Spleen (tissue), 11 donors: ENCODE data around the gene UBASH3B. TPM values are rescaled to one million over a fixed set of nuclear protein-coding genes. Genes with fewer than 3 reads are reported as not detected.

Experiments used
- DNase-seq: peaks from one replicate; pipeline ENCODE4 v3.0.0-alpha.2; 2020
- H3K27ac ChIP-seq, 8 donors: fragments of 200-600 bp; sonication (generic) in 7 of 8; 1 replicate in 4 of 8; 2 replicates in 4 of 8; pipeline versions ENCODE4 v1.5.0 to v1.8.0; 2016 to 2021; ENCODE audit warnings: inconsistent platforms in 4 of 8, mild to moderate bottlenecking in 4 of 8, moderate library complexity in 1 of 8
- H3K27me3 ChIP-seq, 7 donors: fragments of 200-600 bp; sonication (generic) in 6 of 7; replicated peaks in 1 of 7; 1 replicate in 4 of 7; 2 replicates in 3 of 7; pipeline versions ENCODE4 v1.5.0 to v1.8.0; 2016 to 2021; ENCODE audit warnings: inconsistent platforms in 3 of 7, mild to moderate bottlenecking in 1 of 7
- H3K36me3 ChIP-seq, 6 donors: fragments of 200-600 bp; sonication (generic) in 5 of 6; 1 replicate in 4 of 6; 2 replicates in 2 of 6; pipeline versions ENCODE4 v1.5.0 to v1.8.0; 2016 to 2021; ENCODE audit warnings: inconsistent platforms in 2 of 6
- H3K4me1 ChIP-seq, 6 donors: fragments of 200-600 bp; sonication (generic) in 5 of 6; 1 replicate in 3 of 6; 2 replicates in 3 of 6; pipeline versions ENCODE4 v1.5.0 to v1.8.0; 2016 to 2021; ENCODE audit warnings: inconsistent platforms in 3 of 6
- H3K4me3 ChIP-seq, 8 donors: fragments of 200-600 bp; sonication (generic) in 7 of 8; 1 replicate in 4 of 8; 2 replicates in 4 of 8; pipeline versions ENCODE4 v1.5.0 to v1.8.0; 2016 to 2021; ENCODE audit warnings: inconsistent platforms in 4 of 8, mild to moderate bottlenecking in 4 of 8, moderate library complexity in 2 of 8
- H3K9me3 ChIP-seq, 8 donors: fragments of 200-600 bp; sonication (generic) in 7 of 8; 1 replicate in 4 of 8; 2 replicates in 4 of 8; pipeline versions ENCODE4 v1.5.0 to v1.8.0; 2016 to 2021; ENCODE audit warnings: inconsistent platforms in 4 of 8
- POLR2A ChIP-seq, 3 donors: fragments of 450-650 bp; IDR thresholded peaks; one replicate each; pipeline ENCODE4 v1.5.1; 2017; ENCODE audit warnings: antibody characterized with exemption in 3 of 3, mild to moderate bottlenecking in 1 of 3
- POLR2AphosphoS5 ChIP-seq, 3 donors: sonication (generic); formaldehyde crosslinking; IDR thresholded peaks; one replicate each; pipeline ENCODE4 v1.5.1; 2017; ENCODE audit warnings: antibody characterized with exemption in 3 of 3
- WGBS, 5 donors: extraction: QIAGEN DNeasy Blood & Tissue Kit in 3 of 5; methylation state at CpG; one replicate each; pipeline versions ENCODE4 v1.1.5 to v1.1.7; 2013 to 2018; 5-methylcytosine and 5-hydroxymethylcytosine counted together
- intact Hi-C: fragments of 100-400 bp; cut with DNase I; formaldehyde crosslinking; loops from one replicate; pipeline ENCODE4 v1.15.0; 2023; ENCODE audit warnings: low total_unique reads
- polyA plus RNA-seq, 3 donors: library from polyadenylated mRNA; stranded (reverse); fragments of 200-250 nt; gene quantifications; one replicate each; pipeline ENCODE4 v1.2.1, GENCODE V29; 2013
- total RNA-seq, 7 donors: library from RNA; depleted of rRNA in 3 of 7; stranded (reverse); fragments of >200 nt in 3 of 7; fragmentation: NEBNext Ultra II Directional in 4 of 7; extraction: Animal tissue kit (Norgen Biotek cat#: 25700) in 4 of 7; gene quantifications; one replicate each; pipeline versions ENCODE4 v1.1.0 to v1.2.1, GENCODE V29; 2016 to 2021
- TF ChIP-seq, protein P1 (sequence below), 11 experiments: fragments of 200-600 bp in 7 of 11; fragments of 450-650 bp in 4 of 11; sonication (generic) in 4 of 11; IDR thresholded peaks in 8 of 11; conservative IDR thresholded peaks in 3 of 11; 1 replicate in 7 of 11; 2 replicates in 4 of 11; pipeline versions ENCODE4 v1.4.0 to v1.8.0; 2016 to 2021; ENCODE audit warnings: antibody characterized with exemption in 11 of 11, inconsistent platforms in 4 of 11, mild to moderate bottlenecking in 1 of 11
- donor health status: healthy with polysubstance abuse.
- donor health status: DM: no; HTN: no; CAD: no; lungs with moderate emphysema.
- donor health status: DM: no; HTN: no; CAD: no.
- donor health status: Bipolar disorder and iron deficiency.
- donor health status: healthy.
- donor health status: DM: no; HTN: no; CAD: no.
- donor health status: DM: yes; HTN: yes; CAD: no.

UBASH3B gene
- total and polyA plus RNA-seq, 10 donors: 4.4 to 190 (median 77.9) TPM

DNA sequence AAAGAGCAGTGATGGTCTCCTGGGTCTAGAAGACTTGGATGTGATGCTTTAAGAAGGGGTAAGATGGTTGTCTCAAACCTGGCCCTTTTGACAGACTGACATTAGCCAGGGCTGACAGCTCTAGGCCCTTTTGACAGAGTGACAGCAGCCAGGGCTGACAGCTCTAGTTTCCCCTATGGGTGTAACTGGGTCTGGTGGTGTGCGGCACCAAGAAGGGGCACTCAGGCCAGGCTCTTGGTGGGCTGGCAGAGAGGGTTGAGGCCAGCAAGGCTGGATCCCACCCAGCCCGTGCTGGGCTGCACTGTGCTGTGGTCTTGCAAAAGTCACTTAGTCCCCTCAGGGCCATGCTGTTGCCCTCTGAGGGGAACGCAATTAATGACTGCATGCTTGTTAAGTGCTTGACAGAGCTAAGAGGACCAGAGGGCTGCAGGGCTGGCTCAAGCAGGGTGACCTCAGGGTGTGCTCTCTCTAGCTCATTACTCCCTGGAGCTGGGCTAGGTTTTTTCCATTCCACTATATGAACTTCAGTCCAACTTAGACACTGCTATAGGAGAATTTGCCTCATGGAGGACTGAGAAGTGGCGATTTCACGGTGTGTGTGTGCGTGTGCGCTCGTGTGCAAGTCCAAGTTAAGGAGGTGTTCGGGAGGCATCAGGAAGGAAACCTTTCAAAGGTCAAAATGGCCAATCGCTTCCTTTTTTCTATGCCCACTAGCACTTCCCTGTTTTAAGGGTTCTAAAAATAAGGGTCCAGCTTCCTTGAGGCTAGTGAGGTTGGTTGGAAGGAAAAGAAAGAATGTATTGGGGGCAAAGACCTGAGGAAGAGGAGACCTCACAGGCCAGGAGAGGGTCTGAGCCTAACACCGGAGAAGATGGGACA is 4.4 kb downstream of the UBASH3B start:
- TF ChIP-seq POLR2AphosphoS5 (IDR thresholded peaks at IDR 0.05) (peak in 1 of 3 donors; percentile 25), POLR2A (IDR thresholded peaks at IDR 0.05) (no peak)
- TF ChIP-seq, protein P1, sequence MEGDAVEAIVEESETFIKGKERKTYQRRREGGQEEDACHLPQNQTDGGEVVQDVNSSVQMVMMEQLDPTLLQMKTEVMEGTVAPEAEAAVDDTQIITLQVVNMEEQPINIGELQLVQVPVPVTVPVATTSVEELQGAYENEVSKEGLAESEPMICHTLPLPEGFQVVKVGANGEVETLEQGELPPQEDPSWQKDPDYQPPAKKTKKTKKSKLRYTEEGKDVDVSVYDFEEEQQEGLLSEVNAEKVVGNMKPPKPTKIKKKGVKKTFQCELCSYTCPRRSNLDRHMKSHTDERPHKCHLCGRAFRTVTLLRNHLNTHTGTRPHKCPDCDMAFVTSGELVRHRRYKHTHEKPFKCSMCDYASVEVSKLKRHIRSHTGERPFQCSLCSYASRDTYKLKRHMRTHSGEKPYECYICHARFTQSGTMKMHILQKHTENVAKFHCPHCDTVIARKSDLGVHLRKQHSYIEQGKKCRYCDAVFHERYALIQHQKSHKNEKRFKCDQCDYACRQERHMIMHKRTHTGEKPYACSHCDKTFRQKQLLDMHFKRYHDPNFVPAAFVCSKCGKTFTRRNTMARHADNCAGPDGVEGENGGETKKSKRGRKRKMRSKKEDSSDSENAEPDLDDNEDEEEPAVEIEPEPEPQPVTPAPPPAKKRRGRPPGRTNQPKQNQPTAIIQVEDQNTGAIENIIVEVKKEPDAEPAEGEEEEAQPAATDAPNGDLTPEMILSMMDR (IDR thresholded peaks at IDR 0.05 in 8 of 11, conservative IDR thresholded peaks at IDR 0.05 in 3 of 11): no peak
- H3K4me1 ChIP-seq: peaks cover 39 to 93% (median 77%) of the 10 kb centered on the region in 6 donors

DNA sequence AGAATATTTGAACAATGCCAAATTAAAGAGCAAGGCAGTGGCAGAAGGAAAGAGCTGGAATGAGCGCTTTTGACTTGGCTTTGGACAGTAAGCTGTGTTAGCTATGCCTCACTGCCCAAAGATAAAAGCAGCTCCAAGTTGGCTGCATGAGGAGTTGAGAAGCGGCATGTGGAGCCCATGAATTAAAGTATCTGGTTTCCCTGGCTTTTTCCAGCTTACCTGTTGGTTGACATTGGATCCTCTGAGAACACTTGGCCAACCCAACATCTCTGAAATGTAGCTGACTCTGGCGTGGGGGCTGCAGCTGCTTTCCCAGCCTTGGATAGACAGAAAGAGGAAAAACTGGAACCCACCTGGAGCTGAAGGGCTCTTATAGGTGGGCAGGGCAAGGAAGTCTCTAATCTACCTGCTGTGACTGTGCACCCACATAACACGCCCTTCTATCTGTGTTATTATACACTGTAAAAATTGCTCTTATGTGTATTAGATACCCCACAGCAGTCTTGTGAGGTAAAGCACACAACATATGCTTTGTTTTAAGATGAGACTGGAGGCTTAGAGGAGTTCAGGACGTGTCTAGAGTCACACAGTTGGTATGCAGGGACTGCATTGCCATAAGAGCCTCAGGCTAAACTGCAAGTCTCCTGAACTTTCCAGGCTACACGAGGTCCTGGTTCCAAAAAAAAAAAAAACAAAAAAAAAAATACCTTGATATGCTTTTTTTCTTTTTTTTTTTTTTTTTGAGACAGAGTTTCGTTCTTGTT is 5.8 kb downstream of the UBASH3B start:
- Histone ChIP-seq H3K27ac (peak overlapping the region in 3 of 8 donors; percentile 31 to 96 (median 63)), H3K27me3 (peaks cover 0 to 5% (median 0%) of the 10 kb centered on the region in 7 donors), H3K36me3 (peaks cover 0 to 18% (median 0%) of the 10 kb centered on the region in 6 donors), H3K4me3 (no peak overlapping the region), H3K4me1 (peaks cover 41 to 100% (median 86%) of the 10 kb centered on the region in 6 donors), H3K9me3 (no peaks in the 10 kb centered on the region)
- TF ChIP-seq, protein P1 (IDR thresholded peaks at IDR 0.05 in 8 of 11, conservative IDR thresholded peaks at IDR 0.05 in 3 of 11): no peak
- TF ChIP-seq POLR2AphosphoS5 (IDR thresholded peaks at IDR 0.05) (no peak), POLR2A (IDR thresholded peaks at IDR 0.05) (no peak)
- intact Hi-C loops: no loop called here
- DNase-seq: no peak
- WGBS, 5 donors: 83 to 87% (median 86%) methylated on average over 6 to 7 of the region's 7 CpGs

More for the DNA sequence above, 4.4 kb downstream of the UBASH3B start:
- Histone ChIP-seq H3K4me3 (peak overlapping the region in 3 of 8 donors; percentile 4 to 39 (median 9)), H3K36me3 (peaks cover 0 to 11% (median 0%) of the 10 kb centered on the region in 6 donors), H3K27me3 (peaks cover 0 to 5% (median 0%) of the 10 kb centered on the region in 7 donors), H3K27ac (peak overlapping the region in 5 of 8 donors; percentile 26 to 96 (median 63)), H3K9me3 (no peaks in the 10 kb centered on the region)
- DNase-seq: no peak
- 44 to 58% (median 51%) methylated on average over 10 to 11 of the region's 11 CpGs for WGBS, 5 donors
- intact Hi-C loops: no loop called here

DNA sequence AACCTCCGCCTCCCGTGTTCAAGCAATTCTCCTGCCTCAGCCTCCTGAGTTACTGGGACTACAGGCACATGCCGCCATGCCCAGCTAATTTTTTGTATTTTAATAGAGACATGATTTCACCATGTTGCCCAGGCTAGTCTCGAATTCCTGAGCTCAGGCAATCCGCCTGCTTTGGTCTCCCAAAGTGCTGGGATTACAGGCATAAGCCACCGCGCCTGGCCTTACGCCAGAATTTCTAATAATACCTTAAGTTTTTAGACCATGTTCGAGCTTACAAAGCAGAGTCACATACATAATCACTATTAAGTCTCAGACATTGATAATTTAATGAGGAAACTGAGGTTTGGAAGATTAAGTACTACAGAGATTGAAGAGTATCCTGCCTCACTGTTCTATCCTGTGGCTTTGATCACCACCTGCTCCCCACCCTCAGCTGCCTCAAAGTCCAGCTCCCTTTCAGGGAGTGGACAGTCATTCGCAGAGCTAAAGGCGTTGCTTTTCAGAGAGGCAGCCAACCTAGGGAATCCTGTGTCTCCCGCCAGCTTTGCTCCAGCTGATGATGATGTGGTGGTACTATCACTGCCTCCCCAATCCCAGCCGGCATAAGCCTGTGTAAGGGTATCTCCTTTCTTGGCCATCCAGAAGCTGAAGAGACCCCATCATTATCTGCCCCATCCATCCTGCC is 7.7 kb downstream of the UBASH3B start:
- Histone ChIP-seq H3K4me3 (no peak overlapping the region), H3K4me1 (peaks cover 35 to 100% (median 90%) of the 10 kb centered on the region in 6 donors), H3K27ac (peak overlapping the region in 5 of 8 donors; percentile 45 to 52 (median 49)), H3K36me3 (peaks cover 0 to 18% (median 0%) of the 10 kb centered on the region in 6 donors), H3K27me3 (no peaks in the 10 kb centered on the region), H3K9me3 (no peaks in the 10 kb centered on the region)
- 81 to 89% (median 84%) methylated on average over 10 to 13 of the region's 13 CpGs for WGBS, 5 donors
- no peak for DNase-seq
- intact Hi-C loops: no loop called here
- no peak for TF ChIP-seq POLR2AphosphoS5 (IDR thresholded peaks at IDR 0.05)
- TF ChIP-seq, protein P1 (IDR thresholded peaks at IDR 0.05 in 8 of 11, conservative IDR thresholded peaks at IDR 0.05 in 3 of 11): no peak
- TF ChIP-seq POLR2A (IDR thresholded peaks at IDR 0.05): no peak
